LNCaP clone FGC (cell line): ENCODE measurements around the gene PDE8A.

ENCODE experiments used
- DNase-seq: peaks from one replicate; pipeline ENCODE4 v3.0.0-alpha.2; 2011; ENCODE audit warnings: low read depth
- H3K4me3 ChIP-seq: 2 replicates; pipeline ENCODE4 v1.5.1; 2011; ENCODE audit warnings: mild to moderate bottlenecking, low read depth, low read length, control low read depth
- CTCF ChIP-seq: IDR thresholded peaks from 2 replicates; pipeline ENCODE4 v1.5.1; 2012; ENCODE audit warnings: mild to moderate bottlenecking; ENCODE audit not compliant: control insufficient read depth, insufficient read depth; ENCODE audit errors: extremely low read depth

The PDE8A gene

GRCh38 chr15:85048430-85048829 is 66.8 kb downstream of the PDE8A start:
- DNase-seq: no peak
- no peak overlapping the region for H3K4me3 ChIP-seq
- TF ChIP-seq CTCF: no peak

GRCh38 chr15:85049805-85050204 is 68.1 kb downstream of the PDE8A start:
- no peak for DNase-seq
- no peak overlapping the region for H3K4me3 ChIP-seq
- no peak for TF ChIP-seq CTCF

GRCh38 chr15:85059734-85060133 is 78.1 kb downstream of the PDE8A start:
- DNase-seq: no peak
- TF ChIP-seq CTCF: no peak
- no peak overlapping the region for H3K4me3 ChIP-seq

GRCh38 chr15:85062560-85062959 is 80.9 kb downstream of the PDE8A start:
- no peak for TF ChIP-seq CTCF
- no peak for DNase-seq
- no peak overlapping the region for H3K4me3 ChIP-seq

GRCh38 chr15:85063088-85063487 is 81.4 kb downstream of the PDE8A start:
- no peak for TF ChIP-seq CTCF
- no peak for DNase-seq
- no peak overlapping the region for H3K4me3 ChIP-seq

GRCh38 chr15:85063522-85064079 is 81.9 kb downstream of the PDE8A start:
- no peak for DNase-seq
- TF ChIP-seq CTCF: no peak
- no peak overlapping the region for H3K4me3 ChIP-seq

- H3K4me3 ChIP-seq: no peak overlapping the region
- DNase-seq: no peak
- no peak for TF ChIP-seq CTCF
Observed at GRCh38 chr15:85064710-85065109, 83.1 kb downstream of the PDE8A start.
